AG09319 (cell line): Measurements from ENCODE around the gene SLC12A5.

ENCODE experiments used
- DNase-seq: peaks from one replicate; pipeline ENCODE4 v3.0.0-alpha.2; 2010; ENCODE audit warnings: low read depth; ENCODE audit errors: extremely low read depth
- CTCF ChIP-seq: IDR thresholded peaks from 2 replicates; pipeline ENCODE4 v1.5.1; 2011; ENCODE audit warnings: low read depth, mild to moderate bottlenecking, inconsistent platforms, low read length, moderate library complexity

SLC12A5 gene

GRCh38 chr20:46013829-46014516, 15.0 kb upstream of the SLC12A5 start:
- peak; percentile 60 for TF ChIP-seq CTCF
- no peak for DNase-seq

DNA sequence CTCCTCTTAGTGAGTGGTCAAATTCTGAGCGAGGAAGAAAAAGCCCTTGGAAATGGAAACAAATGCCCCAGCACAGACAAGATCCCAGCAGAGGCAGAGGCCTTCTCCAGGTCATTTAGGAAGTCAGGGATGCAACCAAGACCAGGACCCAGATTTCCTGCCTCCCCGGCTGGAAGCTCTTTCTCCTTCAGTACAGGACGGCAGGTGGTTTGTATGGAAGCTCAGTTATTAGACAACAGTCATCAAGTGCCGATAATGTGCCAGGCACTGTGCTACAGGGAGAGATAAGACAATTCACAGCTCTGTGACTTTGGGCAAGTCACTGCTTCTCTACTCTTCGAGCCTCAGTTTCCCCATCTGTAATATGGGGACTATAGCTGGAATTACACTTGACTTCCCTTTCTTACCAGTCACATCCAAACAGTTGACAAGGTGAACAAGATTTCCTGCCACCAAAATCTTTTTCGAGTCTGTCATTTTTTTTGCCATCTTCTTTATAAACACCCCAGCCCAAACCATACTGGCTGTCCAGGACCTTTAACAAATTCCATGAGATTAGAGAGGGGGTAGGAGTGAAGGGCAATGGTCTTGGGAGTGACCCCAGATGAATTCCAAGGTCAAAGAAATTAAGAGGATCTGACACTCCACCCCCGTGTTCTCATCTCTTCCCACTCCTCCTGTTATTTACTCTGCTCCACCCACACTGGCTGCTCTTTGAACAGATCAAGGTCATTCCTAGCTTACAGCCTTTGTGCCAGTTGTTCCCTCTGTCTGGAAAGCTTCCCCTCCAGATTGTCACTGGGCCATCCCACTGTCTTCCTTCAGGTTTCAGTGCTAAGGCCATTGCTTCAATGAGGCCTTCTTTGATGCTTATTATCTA, 14.3 kb upstream of the SLC12A5 start:
- DNase-seq: no peak
- no peak for TF ChIP-seq CTCF

GRCh38 chr20:46017272-46017671, 11.7 kb upstream of the SLC12A5 start:
- TF ChIP-seq CTCF: no peak

GRCh38 chr20:46018112-46018511, 10.9 kb upstream of the SLC12A5 start:
- DNase-seq: no peak
- no peak for TF ChIP-seq CTCF

More at GRCh38 chr20:46017272-46017671, 11.7 kb upstream of the SLC12A5 start:
- DNase-seq: no peak

- no peak for DNase-seq
- TF ChIP-seq CTCF: no peak
Observed at GRCh38 chr20:46018611-46019010, 10.4 kb upstream of the SLC12A5 start.

DNA sequence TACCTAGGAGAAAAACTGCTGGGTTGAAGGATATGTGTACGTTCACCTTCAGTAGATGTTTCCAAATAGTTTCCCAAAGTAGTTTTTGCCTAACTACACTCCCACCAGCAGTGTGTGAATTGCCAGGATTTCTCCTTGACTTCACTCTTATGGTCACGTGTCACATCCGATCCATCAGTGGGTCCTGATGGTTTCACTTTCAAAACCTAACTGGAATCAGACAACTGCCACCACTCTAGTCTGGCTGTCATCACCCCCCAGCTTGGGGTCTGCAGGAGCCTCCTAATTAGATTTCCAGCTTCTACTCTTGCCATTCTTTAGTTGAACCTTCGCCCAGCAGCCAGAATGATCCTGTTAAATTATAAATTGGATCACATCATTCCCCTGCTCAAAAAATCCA, 8.5 kb upstream of the SLC12A5 start:
- no peak for DNase-seq

More for the DNA sequence above, 8.5 kb upstream of the SLC12A5 start:
- TF ChIP-seq CTCF: no peak
